BLaER1 (cell line): ENCODE results near the gene COX14.

Source experiments
- H3K27ac ChIP-seq: shearing (Covaris generic); formaldehyde crosslinking; 2 replicates; pipeline ENCODE4 v1.8.1; 2022
- H3K27me3 ChIP-seq: shearing (Covaris generic); formaldehyde crosslinking; 2 replicates; pipeline ENCODE4 v1.8.1; 2022
- H3K36me3 ChIP-seq: shearing (Covaris generic); formaldehyde crosslinking; 2 replicates; pipeline ENCODE4 v1.8.1; 2022
- H3K4me1 ChIP-seq: shearing (Covaris generic); formaldehyde crosslinking; 2 replicates; pipeline ENCODE4 v1.8.1; 2022
- H3K4me2 ChIP-seq: shearing (Covaris generic); formaldehyde crosslinking; 2 replicates; pipeline ENCODE4 v1.8.1; 2022
- H3K4me3 ChIP-seq: shearing (Covaris generic); formaldehyde crosslinking; 2 replicates; pipeline ENCODE4 v1.8.1; 2022
- H3K9ac ChIP-seq: shearing (Covaris generic); formaldehyde crosslinking; 2 replicates; pipeline ENCODE4 v1.8.1; 2022
- H3K9me3 ChIP-seq: shearing (Covaris generic); formaldehyde crosslinking; 2 replicates; pipeline ENCODE4 v1.8.1; 2022
- H4K20me1 ChIP-seq: shearing (Covaris generic); formaldehyde crosslinking; 2 replicates; pipeline ENCODE4 v1.8.1; 2022
- Cebpa-rat ChIP-seq: shearing (Covaris generic); IDR thresholded peaks from 2 replicates; pipeline ENCODE4 v1.8.1; 2022

Gene COX14

GRCh38 chr12:50084775-50085614 is 27.0 kb upstream of the COX14 start, which contains the start of gene SMARCD1:
SMARCD1 (plus strand) TSS chr12:50085342; CDS start chr12:50085370, 28 bp downstream.
- Histone ChIP-seq H3K4me1 (peaks cover 38% of the 10 kb centered on the region), H3K27ac (peak within 1 kb of the TSS; percentile 90), H4K20me1 (peaks cover 34% of the 10 kb centered on the region), H3K27me3 (no peaks in the 10 kb centered on the region), H3K4me2 (peak within 1 kb of the TSS; percentile 91), H3K36me3 (peaks cover 36% of the 10 kb centered on the region), H3K4me3 (peak within 1 kb of the TSS; percentile 77), H3K9ac (peak within 1 kb of the TSS; percentile 86), H3K9me3 (no peaks in the 10 kb centered on the region)
- no peak for TF ChIP-seq Cebpa-rat

- Histone ChIP-seq H3K4me2 (peak overlapping the region; percentile 84), H3K4me3 (peak overlapping the region; percentile 77), H3K27ac (peak overlapping the region; percentile 90), H4K20me1 (peaks cover 34% of the 10 kb centered on the region), H3K27me3 (no peaks in the 10 kb centered on the region), H3K9ac (peak overlapping the region; percentile 86), H3K36me3 (peaks cover 42% of the 10 kb centered on the region), H3K4me1 (peaks cover 38% of the 10 kb centered on the region), H3K9me3 (no peaks in the 10 kb centered on the region)
- no peak for TF ChIP-seq Cebpa-rat
These were observed 26.4 kb upstream of the COX14 start for GRCh38 chr12:50085615-50086072.

- Histone ChIP-seq H3K4me3 (peak overlapping the region; percentile 77), H3K27me3 (no peaks in the 10 kb centered on the region), H3K4me2 (peak overlapping the region; percentile 84), H4K20me1 (peaks cover 34% of the 10 kb centered on the region), H3K9ac (peak overlapping the region; percentile 86), H3K36me3 (peaks cover 47% of the 10 kb centered on the region), H3K27ac (peak overlapping the region; percentile 90; the same call in 1 of the 2 replicates), H3K9me3 (no peaks in the 10 kb centered on the region), H3K4me1 (peaks cover 38% of the 10 kb centered on the region)
- no peak for TF ChIP-seq Cebpa-rat
These were observed 25.9 kb upstream of the COX14 start for GRCh38 chr12:50086148-50086547.

GRCh38 chr12:50087151-50087550 is 24.9 kb upstream of the COX14 start:
- no peak overlapping the region for H3K27ac ChIP-seq
- no peak for TF ChIP-seq Cebpa-rat
- peaks cover 38% of the 10 kb centered on the region for H3K4me1 ChIP-seq
- H3K4me2 ChIP-seq = peak overlapping the region; percentile 18; the same call in 1 of the 2 replicates
- no peak overlapping the region for H3K9ac ChIP-seq
- no peaks in the 10 kb centered on the region for H3K27me3 ChIP-seq
- H4K20me1 ChIP-seq = peaks cover 34% of the 10 kb centered on the region
- peaks cover 57% of the 10 kb centered on the region for H3K36me3 ChIP-seq
- H3K9me3 ChIP-seq = no peaks in the 10 kb centered on the region
- H3K4me3 ChIP-seq = no peak overlapping the region

DNA sequence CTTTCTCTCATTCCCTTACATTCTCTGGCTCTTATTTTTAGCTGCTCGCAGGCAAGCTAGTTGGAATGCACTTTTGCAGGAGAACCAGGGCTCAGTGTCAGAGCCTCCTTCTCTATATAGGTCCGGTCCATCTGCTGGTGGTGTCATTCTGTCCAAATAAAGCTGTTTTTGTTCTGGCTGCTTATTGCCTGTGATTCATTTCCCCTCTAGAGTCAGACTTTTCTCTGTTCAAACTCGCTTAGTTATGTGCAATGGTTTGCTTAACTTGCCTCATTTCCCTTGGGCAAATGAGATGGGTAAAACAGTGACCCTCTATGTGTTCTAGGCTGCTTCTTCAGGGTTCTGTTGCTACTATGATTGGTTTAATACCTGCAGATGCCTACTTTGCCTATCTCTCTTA is 24.0 kb upstream of the COX14 start:
- no peak overlapping the region for H3K9ac ChIP-seq
- no peak for TF ChIP-seq Cebpa-rat
- H3K36me3 ChIP-seq = peaks cover 66% of the 10 kb centered on the region

GRCh38 chr12:50088577-50089335 is 23.3 kb upstream of the COX14 start:
- Histone ChIP-seq H4K20me1 (peaks cover 34% of the 10 kb centered on the region), H3K27me3 (no peaks in the 10 kb centered on the region), H3K4me2 (peak overlapping the region; percentile 18; the same call in 1 of the 2 replicates), H3K36me3 (peaks cover 73% of the 10 kb centered on the region), H3K9me3 (no peaks in the 10 kb centered on the region), H3K9ac (no peak overlapping the region), H3K4me1 (peaks cover 33% of the 10 kb centered on the region), H3K27ac (no peak overlapping the region), H3K4me3 (no peak overlapping the region)
- no peak for TF ChIP-seq Cebpa-rat

More for the DNA sequence above, 24.0 kb upstream of the COX14 start:
- peaks cover 34% of the 10 kb centered on the region for H4K20me1 ChIP-seq
- no peak overlapping the region for H3K4me3 ChIP-seq
- H3K4me2 ChIP-seq = peak overlapping the region; percentile 18; the same call in 1 of the 2 replicates
- H3K27ac ChIP-seq = no peak overlapping the region
- no peaks in the 10 kb centered on the region for H3K9me3 ChIP-seq
- H3K27me3 ChIP-seq = no peaks in the 10 kb centered on the region
- peaks cover 38% of the 10 kb centered on the region for H3K4me1 ChIP-seq

DNA sequence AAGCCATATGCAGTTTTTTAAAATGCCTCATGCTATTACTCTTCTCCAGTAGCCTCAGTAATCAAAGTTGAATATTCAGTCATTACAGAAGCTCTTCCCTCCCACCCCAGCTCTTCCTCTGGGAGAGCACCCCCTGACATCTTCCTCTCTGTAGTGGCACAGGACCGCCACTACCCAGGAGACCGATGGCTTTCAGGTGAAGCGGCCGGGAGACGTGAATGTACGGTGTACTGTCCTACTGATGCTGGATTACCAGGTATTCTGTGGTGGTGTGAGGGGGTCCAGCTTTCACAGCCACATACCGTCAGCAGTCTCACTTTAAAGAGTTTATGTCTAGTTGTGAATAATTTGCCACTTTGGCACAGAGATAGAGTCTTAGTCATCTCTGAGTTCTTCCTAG is 22.3 kb upstream of the COX14 start:
- Histone ChIP-seq H3K4me1 (peaks cover 24% of the 10 kb centered on the region), H3K9ac (no peak overlapping the region), H3K36me3 (peaks cover 83% of the 10 kb centered on the region), H3K9me3 (no peaks in the 10 kb centered on the region), H3K4me2 (no peak overlapping the region), H4K20me1 (peaks cover 40% of the 10 kb centered on the region), H3K27me3 (no peaks in the 10 kb centered on the region), H3K4me3 (no peak overlapping the region), H3K27ac (no peak overlapping the region)
- no peak for TF ChIP-seq Cebpa-rat

GRCh38 chr12:50090391-50090790 is 21.6 kb upstream of the COX14 start:
- no peaks in the 10 kb centered on the region for H3K27me3 ChIP-seq
- no peak overlapping the region for H3K4me3 ChIP-seq
- no peak overlapping the region for H3K9ac ChIP-seq
- TF ChIP-seq Cebpa-rat = no peak
- H3K4me2 ChIP-seq = no peak overlapping the region
- H3K36me3 ChIP-seq = peaks cover 90% of the 10 kb centered on the region
- H3K4me1 ChIP-seq = peaks cover 24% of the 10 kb centered on the region
- no peak overlapping the region for H3K27ac ChIP-seq
- peaks cover 40% of the 10 kb centered on the region for H4K20me1 ChIP-seq
- H3K9me3 ChIP-seq = no peaks in the 10 kb centered on the region

DNA sequence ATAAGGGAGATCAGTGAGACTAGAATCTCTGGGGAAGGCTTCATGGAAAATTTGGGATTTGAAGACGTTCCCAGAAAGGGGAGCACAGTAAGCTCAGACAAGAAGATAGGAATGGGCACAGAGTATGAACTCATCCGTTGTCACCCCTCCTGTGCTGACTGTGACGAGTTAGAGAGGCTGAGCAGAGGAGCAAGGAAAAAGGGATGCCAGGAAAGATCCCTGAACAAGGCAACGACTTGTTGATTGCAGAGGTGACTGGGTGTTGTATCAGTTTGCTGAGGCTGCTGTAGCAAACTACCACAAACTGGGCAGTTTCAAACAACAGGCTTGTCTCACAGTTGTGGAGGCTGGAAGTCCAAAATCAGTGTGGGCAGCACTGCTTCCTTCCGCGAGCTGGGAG is 14.1 kb upstream of the COX14 start:
- H3K27ac ChIP-seq = no peak overlapping the region
- H3K27me3 ChIP-seq = no peaks in the 10 kb centered on the region
- H4K20me1 ChIP-seq = peaks cover 20% of the 10 kb centered on the region; the same call in 1 of the 2 replicates
- H3K9me3 ChIP-seq = no peaks in the 10 kb centered on the region
- no peak overlapping the region for H3K9ac ChIP-seq
- peaks cover 6% of the 10 kb centered on the region for H3K4me1 ChIP-seq
- H3K4me2 ChIP-seq = no peak overlapping the region
- H3K36me3 ChIP-seq = peaks cover 96% of the 10 kb centered on the region
- TF ChIP-seq Cebpa-rat = no peak
- H3K4me3 ChIP-seq = no peak overlapping the region
